ENCODE results near the gene SETBP1.

Gene SETBP1

DNA sequence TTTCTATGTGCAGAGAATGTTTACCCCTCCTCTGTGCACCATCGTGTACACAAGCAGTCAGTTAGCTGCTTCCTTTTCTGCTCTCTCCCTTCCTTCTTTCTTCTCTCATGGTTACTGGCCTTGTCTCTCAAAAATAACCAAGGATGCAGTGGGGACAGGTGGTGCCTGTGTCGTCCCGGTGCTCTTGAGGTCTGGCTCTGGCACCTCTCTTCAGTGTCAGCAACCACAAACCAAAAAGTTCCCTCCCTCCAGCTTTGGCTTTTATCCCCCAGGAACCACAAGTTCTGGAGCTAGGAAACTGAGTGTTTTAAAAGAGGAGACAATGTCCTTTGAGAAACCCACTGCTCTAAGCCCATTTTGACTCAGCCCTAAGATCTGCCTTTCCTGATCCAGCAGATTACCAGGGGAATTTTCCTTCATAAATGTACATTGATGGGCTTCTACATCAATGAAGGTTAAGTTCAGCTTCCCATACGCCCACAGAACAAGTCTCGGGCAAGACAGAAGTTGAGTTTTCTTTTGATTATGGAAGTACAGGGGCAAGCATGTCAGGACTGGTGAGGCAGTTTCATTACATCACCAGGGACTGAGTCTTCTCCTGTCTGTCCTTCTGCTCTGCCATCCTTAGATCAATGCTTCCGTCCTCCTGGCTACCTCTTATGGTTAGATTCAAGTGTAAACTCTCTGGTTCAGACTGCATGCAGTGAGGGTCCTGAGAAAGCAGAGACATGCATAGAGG, 232.2 kb downstream of the SETBP1 start (continued):
- TF ChIP-seq, protein P1, sequence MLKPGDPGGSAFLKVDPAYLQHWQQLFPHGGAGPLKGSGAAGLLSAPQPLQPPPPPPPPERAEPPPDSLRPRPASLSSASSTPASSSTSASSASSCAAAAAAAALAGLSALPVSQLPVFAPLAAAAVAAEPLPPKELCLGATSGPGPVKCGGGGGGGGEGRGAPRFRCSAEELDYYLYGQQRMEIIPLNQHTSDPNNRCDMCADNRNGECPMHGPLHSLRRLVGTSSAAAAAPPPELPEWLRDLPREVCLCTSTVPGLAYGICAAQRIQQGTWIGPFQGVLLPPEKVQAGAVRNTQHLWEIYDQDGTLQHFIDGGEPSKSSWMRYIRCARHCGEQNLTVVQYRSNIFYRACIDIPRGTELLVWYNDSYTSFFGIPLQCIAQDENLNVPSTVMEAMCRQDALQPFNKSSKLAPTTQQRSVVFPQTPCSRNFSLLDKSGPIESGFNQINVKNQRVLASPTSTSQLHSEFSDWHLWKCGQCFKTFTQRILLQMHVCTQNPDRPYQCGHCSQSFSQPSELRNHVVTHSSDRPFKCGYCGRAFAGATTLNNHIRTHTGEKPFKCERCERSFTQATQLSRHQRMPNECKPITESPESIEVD (tag by site-specific recombination; IDR thresholded peaks at IDR 0.05) = no peak
- TF ChIP-seq PATZ1 (tag by site-specific recombination; IDR thresholded peaks at IDR 0.05) = no peak
- TF ChIP-seq ZNF621 (tag by site-specific recombination; IDR thresholded peaks at IDR 0.05) = no peak
- no peak for TF ChIP-seq ZNF146 (tag by site-specific recombination; IDR thresholded peaks at IDR 0.05)
- TF ChIP-seq ZNF24 (tag by site-specific recombination; IDR thresholded peaks at IDR 0.05) = no peak
- no peak for TF ChIP-seq PRDM1 (tag by site-specific recombination; IDR thresholded peaks at IDR 0.05)
- TF ChIP-seq ZNF433 (tag by site-specific recombination; IDR thresholded peaks at IDR 0.05; ENCODE audit: low read depth) = no peak
- no peak for TF ChIP-seq ZNF366 (tag by site-specific recombination; conservative IDR thresholded peaks at IDR 0.05)
- TF ChIP-seq, protein P2, sequence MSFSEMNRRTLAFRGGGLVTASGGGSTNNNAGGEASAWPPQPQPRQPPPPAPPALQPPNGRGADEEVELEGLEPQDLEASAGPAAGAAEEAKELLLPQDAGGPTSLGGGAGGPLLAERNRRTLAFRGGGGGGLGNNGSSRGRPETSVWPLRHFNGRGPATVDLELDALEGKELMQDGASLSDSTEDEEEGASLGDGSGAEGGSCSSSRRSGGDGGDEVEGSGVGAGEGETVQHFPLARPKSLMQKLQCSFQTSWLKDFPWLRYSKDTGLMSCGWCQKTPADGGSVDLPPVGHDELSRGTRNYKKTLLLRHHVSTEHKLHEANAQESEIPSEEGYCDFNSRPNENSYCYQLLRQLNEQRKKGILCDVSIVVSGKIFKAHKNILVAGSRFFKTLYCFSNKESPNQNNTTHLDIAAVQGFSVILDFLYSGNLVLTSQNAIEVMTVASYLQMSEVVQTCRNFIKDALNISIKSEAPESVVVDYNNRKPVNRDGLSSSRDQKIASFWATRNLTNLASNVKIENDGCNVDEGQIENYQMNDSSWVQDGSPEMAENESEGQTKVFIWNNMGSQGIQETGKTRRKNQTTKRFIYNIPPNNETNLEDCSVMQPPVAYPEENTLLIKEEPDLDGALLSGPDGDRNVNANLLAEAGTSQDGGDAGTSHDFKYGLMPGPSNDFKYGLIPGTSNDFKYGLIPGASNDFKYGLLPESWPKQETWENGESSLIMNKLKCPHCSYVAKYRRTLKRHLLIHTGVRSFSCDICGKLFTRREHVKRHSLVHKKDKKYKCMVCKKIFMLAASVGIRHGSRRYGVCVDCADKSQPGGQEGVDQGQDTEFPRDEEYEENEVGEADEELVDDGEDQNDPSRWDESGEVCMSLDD (tag by site-specific recombination; IDR thresholded peaks at IDR 0.05) = no peak
- TF ChIP-seq, protein P3, sequence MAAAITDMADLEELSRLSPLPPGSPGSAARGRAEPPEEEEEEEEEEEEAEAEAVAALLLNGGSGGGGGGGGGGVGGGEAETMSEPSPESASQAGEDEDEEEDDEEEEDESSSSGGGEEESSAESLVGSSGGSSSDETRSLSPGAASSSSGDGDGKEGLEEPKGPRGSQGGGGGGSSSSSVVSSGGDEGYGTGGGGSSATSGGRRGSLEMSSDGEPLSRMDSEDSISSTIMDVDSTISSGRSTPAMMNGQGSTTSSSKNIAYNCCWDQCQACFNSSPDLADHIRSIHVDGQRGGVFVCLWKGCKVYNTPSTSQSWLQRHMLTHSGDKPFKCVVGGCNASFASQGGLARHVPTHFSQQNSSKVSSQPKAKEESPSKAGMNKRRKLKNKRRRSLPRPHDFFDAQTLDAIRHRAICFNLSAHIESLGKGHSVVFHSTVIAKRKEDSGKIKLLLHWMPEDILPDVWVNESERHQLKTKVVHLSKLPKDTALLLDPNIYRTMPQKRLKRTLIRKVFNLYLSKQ (tag by site-specific recombination; IDR thresholded peaks at IDR 0.05; ENCODE audit: borderline replicate concordance) = no peak
- no peak for TF ChIP-seq ZNF274 (IDR thresholded peaks at IDR 0.05; ENCODE audit: low read length)
- TF ChIP-seq ZNF274 (tag by site-specific recombination; IDR thresholded peaks at IDR 0.05; ENCODE audit: borderline replicate concordance) = no peak
- TF ChIP-seq ZNF239 (tag by site-specific recombination; IDR thresholded peaks at IDR 0.05) = no peak

- CTCF ChIA-PET = interaction anchor here (1.0 kb wide), 1 partner anchor 13 kb away, joined by 4 read pairs; no protein-coding TSS in a partner anchor
- H3K4me1 ChIP-seq (ENCODE audit: control insufficient read depth, insufficient read depth, low read length) = peaks cover 5% of the 10 kb centered on the region; the same call in 1 of the 2 replicates
These were observed 233.3 kb downstream of the SETBP1 start for GRCh38 chr18:44914028-44914427.

More at GRCh38 chr18:44914028-44914427, 233.3 kb downstream of the SETBP1 start:
- Histone ChIP-seq H3K4me3 (ENCODE audit: low read depth, low read length) (no peak overlapping the region), H3K27ac (ENCODE audit: extremely low read depth, low read depth, low read length) (no peak overlapping the region), H3K9me3 (ENCODE audit: control insufficient read depth, insufficient read depth, low read depth, low read length) (no peaks in the 10 kb centered on the region), H3K36me3 (ENCODE audit: control insufficient read depth in 2 of 2, insufficient read depth in 1 of 2, low read length in 2 of 2) (no peaks in the 10 kb centered on the region)
- POLR2A ChIA-PET = no interaction called here
- TF ChIP-seq SCRT2 (tag by site-specific recombination; IDR thresholded peaks at IDR 0.05) (no peak), ZNF521 (tag by site-specific recombination; IDR thresholded peaks at IDR 0.05) (no peak), ZNF416 (tag by site-specific recombination; IDR thresholded peaks at IDR 0.05) (no peak), ZNF157 (tag by site-specific recombination; IDR thresholded peaks at IDR 0.05) (no peak)
- TF ChIP-seq, protein P4, sequence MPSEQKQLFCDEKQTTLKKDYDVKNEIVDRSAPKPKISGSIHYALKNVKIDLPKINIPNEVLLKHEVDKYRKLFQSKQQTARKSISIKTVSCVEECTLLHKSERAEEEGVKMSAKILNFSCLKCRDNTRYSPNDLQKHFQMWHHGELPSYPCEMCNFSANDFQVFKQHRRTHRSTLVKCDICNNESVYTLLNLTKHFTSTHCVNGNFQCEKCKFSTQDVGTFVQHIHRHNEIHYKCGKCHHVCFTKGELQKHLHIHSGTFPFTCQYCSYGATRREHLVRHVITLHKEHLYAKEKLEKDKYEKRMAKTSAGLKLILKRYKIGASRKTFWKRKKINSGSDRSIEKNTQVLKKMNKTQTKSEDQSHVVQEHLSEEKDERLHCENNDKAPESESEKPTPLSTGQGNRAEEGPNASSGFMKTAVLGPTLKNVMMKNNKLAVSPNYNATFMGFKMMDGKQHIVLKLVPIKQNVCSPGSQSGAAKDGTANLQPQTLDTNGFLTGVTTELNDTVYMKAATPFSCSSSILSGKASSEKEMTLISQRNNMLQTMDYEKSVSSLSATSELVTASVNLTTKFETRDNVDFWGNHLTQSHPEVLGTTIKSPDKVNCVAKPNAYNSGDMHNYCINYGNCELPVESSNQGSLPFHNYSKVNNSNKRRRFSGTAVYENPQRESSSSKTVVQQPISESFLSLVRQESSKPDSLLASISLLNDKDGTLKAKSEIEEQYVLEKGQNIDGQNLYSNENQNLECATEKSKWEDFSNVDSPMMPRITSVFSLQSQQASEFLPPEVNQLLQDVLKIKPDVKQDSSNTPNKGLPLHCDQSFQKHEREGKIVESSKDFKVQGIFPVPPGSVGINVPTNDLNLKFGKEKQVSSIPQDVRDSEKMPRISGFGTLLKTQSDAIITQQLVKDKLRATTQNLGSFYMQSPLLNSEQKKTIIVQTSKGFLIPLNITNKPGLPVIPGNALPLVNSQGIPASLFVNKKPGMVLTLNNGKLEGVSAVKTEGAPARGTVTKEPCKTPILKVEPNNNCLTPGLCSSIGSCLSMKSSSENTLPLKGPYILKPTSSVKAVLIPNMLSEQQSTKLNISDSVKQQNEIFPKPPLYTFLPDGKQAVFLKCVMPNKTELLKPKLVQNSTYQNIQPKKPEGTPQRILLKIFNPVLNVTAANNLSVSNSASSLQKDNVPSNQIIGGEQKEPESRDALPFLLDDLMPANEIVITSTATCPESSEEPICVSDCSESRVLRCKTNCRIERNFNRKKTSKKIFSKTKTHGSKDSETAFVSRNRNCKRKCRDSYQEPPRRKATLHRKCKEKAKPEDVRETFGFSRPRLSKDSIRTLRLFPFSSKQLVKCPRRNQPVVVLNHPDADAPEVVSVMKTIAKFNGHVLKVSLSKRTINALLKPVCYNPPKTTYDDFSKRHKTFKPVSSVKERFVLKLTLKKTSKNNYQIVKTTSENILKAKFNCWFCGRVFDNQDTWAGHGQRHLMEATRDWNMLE (tag by site-specific recombination; conservative IDR thresholded peaks at IDR 0.05; ENCODE audit: low read depth) = no peak
